Karpas-422 (cell line): ENCODE measurements around the gene PSMG4. TPM values are rescaled to one million over a fixed set of nuclear protein-coding genes. Genes with fewer than 3 reads are reported as not detected.
A peak's percentile ranks its signal among the peaks of the same experiment; 100 is the strongest.

Experiments
- DNase-seq: peaks from one replicate; pipeline ENCODE4 v3.0.0-alpha.2; 2015
- H2AFZ ChIP-seq: fragments of 200-600 bp; sonication (generic); 2 replicates; pipeline ENCODE4 v1.6.1; 2014; ENCODE audit warnings: antibody characterized with exemption, low read length, mixed read lengths
- H3K27ac ChIP-seq: fragments of 200-600 bp; sonication (generic); 2 replicates; pipeline ENCODE4 v1.5.1; 2014; ENCODE audit warnings: mild to moderate bottlenecking, low read length, moderate library complexity
- H3K27me3 ChIP-seq: fragments of 200-600 bp; sonication (generic); 2 replicates; pipeline ENCODE4 v1.6.1; 2014; ENCODE audit warnings: low read length, mixed read lengths
- H3K36me3 ChIP-seq: fragments of 200-600 bp; sonication (generic); 2 replicates; pipeline ENCODE4 v1.6.1; 2014; ENCODE audit warnings: low read length, mixed read lengths; ENCODE audit not compliant: insufficient read depth
- H3K4me1 ChIP-seq: fragments of 200-600 bp; sonication (generic); 2 replicates; pipeline ENCODE4 v1.6.1; 2014; ENCODE audit warnings: mild to moderate bottlenecking, low read length, mixed read lengths
- H3K4me2 ChIP-seq: fragments of 200-600 bp; sonication (generic); 2 replicates; pipeline ENCODE4 v1.6.1; 2014; ENCODE audit warnings: low read length, low read depth, mild to moderate bottlenecking; ENCODE audit not compliant: poor library complexity, severe bottlenecking
- H3K4me3 ChIP-seq: fragments of 200-600 bp; sonication (generic); 2 replicates; pipeline ENCODE4 v1.5.1; 2014; ENCODE audit warnings: mild to moderate bottlenecking, antibody characterized with exemption, low read length, mixed read lengths
- H3K79me2 ChIP-seq: fragments of 200-600 bp; sonication (generic); 2 replicates; pipeline ENCODE4 v1.6.1; 2014; ENCODE audit warnings: mild to moderate bottlenecking, low read length, mixed read lengths
- H3K9ac ChIP-seq: fragments of 200-600 bp; sonication (generic); 2 replicates; pipeline ENCODE4 v1.6.0; 2014; ENCODE audit warnings: low read length
- H3K9me2 ChIP-seq: fragments of 200-600 bp; sonication (generic), shearing (Covaris generic); replicated peaks from 2 replicates; pipeline ENCODE4 v1.6.0; 2014; ENCODE audit warnings: mild to moderate bottlenecking, low read length, moderate library complexity; ENCODE audit not compliant: insufficient read depth
- H3K9me3 ChIP-seq: fragments of 300-700, 200-600 bp; sonication (generic); 2 replicates; pipeline ENCODE4 v1.6.1; 2014; ENCODE audit warnings: low read length, mixed read lengths
- H4K20me1 ChIP-seq: fragments of 200-600 bp; sonication (generic); 2 replicates; pipeline ENCODE4 v1.6.1; 2014; ENCODE audit warnings: mild to moderate bottlenecking, antibody characterized with exemption, low read length, low read depth; ENCODE audit not compliant: insufficient read depth
- total RNA-seq: library from RNA; depleted of rRNA; stranded (reverse); fragments of >200 nt; shearing (Covaris generic); gene quantifications from 2 replicates; pipeline ENCODE4 v1.2.3, GENCODE V29; 2014; ENCODE audit warnings: low replicate concordance

PSMG4 gene
- total RNA-seq, 1 experiment from 2014 or later = 42.3 TPM

DNA sequence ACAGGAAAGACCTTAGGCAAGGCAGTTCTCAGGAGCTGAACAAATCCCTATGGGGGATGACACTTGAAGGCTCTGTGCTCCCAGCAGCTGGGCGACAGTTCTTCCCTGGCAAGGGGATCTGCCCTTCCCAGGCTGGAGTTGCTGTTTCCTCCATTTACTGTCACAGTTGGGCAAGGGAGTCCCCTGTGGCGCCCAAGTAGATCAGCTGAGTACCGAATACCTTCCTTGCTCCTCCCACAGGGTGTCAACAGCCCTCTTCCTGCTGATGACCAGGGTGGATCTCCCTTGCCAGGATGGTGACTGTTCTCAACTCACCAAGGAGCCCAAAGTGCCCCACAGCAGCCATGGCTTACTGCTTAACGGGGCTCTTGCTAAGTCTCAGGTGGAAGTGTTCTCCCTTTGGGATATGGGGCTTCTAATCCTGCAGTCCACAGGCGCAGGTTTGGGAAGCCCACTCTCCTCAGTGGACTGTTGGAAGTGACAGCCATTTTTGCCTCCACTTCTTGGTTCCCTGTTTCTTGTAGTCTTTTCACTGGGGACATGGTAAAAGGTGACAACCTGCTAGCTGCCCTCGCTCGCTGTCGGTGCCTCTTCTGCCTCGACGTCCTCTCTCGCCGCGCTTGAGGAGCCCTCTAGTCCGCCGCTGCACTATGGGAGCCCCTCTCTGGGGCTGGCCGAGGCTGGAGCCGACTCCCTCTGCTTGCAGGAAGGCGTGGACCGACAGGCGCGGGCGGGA lies 5.7 kb upstream of the PSMG4 start:
- Histone ChIP-seq H3K4me1 (no peaks in the 10 kb centered on the region), H3K79me2 (no peaks in the 10 kb centered on the region), H3K4me3 (no peak overlapping the region), H3K27ac (no peak overlapping the region), H2AFZ (no peak overlapping the region), H4K20me1 (no peaks in the 10 kb centered on the region), H3K9ac (no peak overlapping the region), H3K27me3 (no peaks in the 10 kb centered on the region), H3K9me3 (no peaks in the 10 kb centered on the region), H3K4me2 (no peak overlapping the region), H3K36me3 (no peaks in the 10 kb centered on the region), H3K9me2 (no peaks in the 10 kb centered on the region)
- no peak for DNase-seq

DNA sequence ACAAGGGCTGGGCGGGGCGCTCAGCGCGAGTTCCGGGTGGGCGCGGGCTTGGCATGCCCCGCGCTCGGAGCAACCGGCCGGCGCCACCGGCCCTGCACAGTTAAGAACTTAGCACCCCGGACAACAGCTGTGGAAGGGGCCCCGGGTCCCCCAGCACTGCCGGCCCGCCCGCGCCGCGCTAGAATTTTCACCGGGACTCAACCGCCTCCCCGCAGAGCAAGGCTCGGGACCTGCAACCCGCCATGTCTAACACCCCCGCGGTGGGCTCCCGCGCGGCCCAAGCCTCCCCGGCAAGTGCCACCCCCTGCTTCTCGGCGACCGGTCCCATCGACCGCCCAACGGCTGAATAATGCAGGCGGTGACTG lies 5.2 kb upstream of the PSMG4 start:
- H3K9me3 ChIP-seq = no peaks in the 10 kb centered on the region
- no peaks in the 10 kb centered on the region for H3K4me1 ChIP-seq
- H3K36me3 ChIP-seq = no peaks in the 10 kb centered on the region
- no peak overlapping the region for H3K4me2 ChIP-seq
- H3K9ac ChIP-seq = no peak overlapping the region
- H3K27ac ChIP-seq = no peak overlapping the region
- H3K79me2 ChIP-seq = no peaks in the 10 kb centered on the region
- DNase-seq = no peak
- no peaks in the 10 kb centered on the region for H3K27me3 ChIP-seq
- no peaks in the 10 kb centered on the region for H4K20me1 ChIP-seq
- H3K4me3 ChIP-seq = no peak overlapping the region
- no peaks in the 10 kb centered on the region for H3K9me2 ChIP-seq
- no peak overlapping the region for H2AFZ ChIP-seq

GRCh38 chr6:3258201-3258600 lies 546 bp upstream of the PSMG4 start:
- Histone ChIP-seq H2AFZ (no peak overlapping the region), H3K27ac (no peak overlapping the region), H4K20me1 (peaks cover 23% of the 10 kb centered on the region), H3K36me3 (no peaks in the 10 kb centered on the region), H3K27me3 (no peaks in the 10 kb centered on the region), H3K9me2 (no peaks in the 10 kb centered on the region), H3K4me2 (no peak overlapping the region), H3K9me3 (no peaks in the 10 kb centered on the region), H3K4me1 (peaks cover 17% of the 10 kb centered on the region), H3K4me3 (no peak overlapping the region; the same call in 1 of the 2 replicates), H3K79me2 (peaks cover 43% of the 10 kb centered on the region), H3K9ac (no peak overlapping the region)
- no peak for DNase-seq

DNA sequence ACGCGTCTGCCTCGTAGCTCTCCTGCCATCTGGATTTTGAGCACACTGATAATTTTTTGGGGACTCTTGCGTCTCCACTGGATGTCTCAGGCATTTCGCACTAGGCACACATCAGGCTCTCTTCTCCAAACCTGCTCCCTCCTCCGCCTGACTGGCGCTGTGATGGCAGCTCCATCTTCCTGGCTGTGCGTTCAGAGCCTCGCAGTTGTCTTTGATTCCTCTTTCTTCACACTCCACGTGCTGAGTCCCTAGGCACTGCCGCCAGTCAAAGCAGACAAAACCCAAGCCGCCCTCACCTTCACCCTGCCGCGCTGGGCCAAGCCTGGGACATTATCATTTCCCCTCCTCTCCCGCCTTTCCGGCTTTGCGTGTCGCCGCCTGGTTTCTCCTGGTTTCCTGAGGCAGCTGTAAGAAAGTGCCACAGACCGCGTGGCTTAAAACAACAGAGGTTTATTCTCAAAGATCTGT lies 778 bp downstream of the PSMG4 start:
- Histone ChIP-seq H3K36me3 (0 out of 2 replicates have a peak, but pooled peaks cover 4% of the 10 kb centered on the region), H2AFZ (no peak overlapping the region), H3K4me2 (peak overlapping the region; percentile 78), H3K9me2 (no peaks in the 10 kb centered on the region), H3K9ac (peak overlapping the region; percentile 81), H3K27me3 (no peaks in the 10 kb centered on the region), H3K4me1 (peaks cover 17% of the 10 kb centered on the region), H3K27ac (peak overlapping the region; percentile 39; the same call in 1 of the 2 replicates), H3K79me2 (peaks cover 55% of the 10 kb centered on the region), H3K4me3 (peak overlapping the region; percentile 73), H4K20me1 (peaks cover 31% of the 10 kb centered on the region), H3K9me3 (no peaks in the 10 kb centered on the region)
- peak; percentile 87 for DNase-seq

- Histone ChIP-seq H4K20me1 (peaks cover 31% of the 10 kb centered on the region), H3K27ac (no peak overlapping the region), H3K79me2 (peaks cover 58% of the 10 kb centered on the region), H3K9me2 (no peaks in the 10 kb centered on the region), H3K36me3 (0 out of 2 replicates have a peak, but pooled peaks cover 4% of the 10 kb centered on the region), H3K9me3 (no peaks in the 10 kb centered on the region), H3K4me2 (peak overlapping the region; percentile 78), H3K27me3 (no peaks in the 10 kb centered on the region), H3K9ac (peak overlapping the region; percentile 33; the same call in 1 of the 2 replicates), H3K4me3 (peak overlapping the region; percentile 73; the same call in 1 of the 2 replicates), H2AFZ (no peak overlapping the region), H3K4me1 (peaks cover 17% of the 10 kb centered on the region)
- DNase-seq = no peak
Observed at GRCh38 chr6:3260296-3260695, 1.5 kb downstream of the PSMG4 start.

DNA sequence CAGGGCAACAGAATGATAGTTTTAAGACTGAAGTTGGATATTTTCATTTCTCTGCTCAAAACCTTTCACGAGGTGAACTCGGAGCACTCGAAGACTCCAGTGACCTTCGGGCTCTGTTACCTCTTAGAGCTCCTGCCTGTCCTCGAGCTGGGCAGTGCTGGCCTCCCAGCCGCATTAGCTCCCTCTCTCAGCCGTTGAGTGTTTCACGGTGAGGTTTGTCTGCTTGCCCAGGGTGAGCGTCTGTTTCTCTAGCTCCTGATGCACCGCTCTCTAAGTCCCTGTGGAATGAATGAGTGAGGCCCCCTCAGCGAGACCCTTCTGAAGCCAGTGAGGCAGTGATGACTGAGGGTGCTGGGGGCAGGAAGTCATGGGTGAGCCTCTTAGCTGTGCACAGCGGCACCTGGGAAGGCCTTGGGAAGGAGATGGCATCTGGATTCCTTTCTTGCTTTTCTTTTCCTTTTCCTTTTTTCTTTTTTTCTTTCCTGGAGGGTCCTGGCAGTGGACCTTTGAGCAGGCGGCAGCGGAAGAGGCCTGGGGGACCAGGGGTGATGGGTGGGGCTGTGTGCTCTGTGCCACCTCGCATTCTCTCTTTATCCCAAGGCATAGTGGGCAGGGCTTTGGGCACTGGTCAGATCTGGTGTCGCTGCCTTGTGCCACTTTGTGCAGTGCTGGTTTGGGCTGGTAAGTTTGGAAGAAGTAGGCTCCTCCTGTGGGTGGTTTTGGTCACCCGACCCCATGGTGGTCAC lies 2.2 kb downstream of the PSMG4 start:
- no peak for DNase-seq
- Histone ChIP-seq H3K4me3 (peak overlapping the region; percentile 73; the same call in 1 of the 2 replicates), H3K9me3 (no peaks in the 10 kb centered on the region), H3K9me2 (no peaks in the 10 kb centered on the region), H3K27ac (no peak overlapping the region), H4K20me1 (peaks cover 31% of the 10 kb centered on the region), H3K4me2 (peak overlapping the region; percentile 78), H3K4me1 (peaks cover 17% of the 10 kb centered on the region), H3K27me3 (no peaks in the 10 kb centered on the region), H3K36me3 (0 out of 2 replicates have a peak, but pooled peaks cover 4% of the 10 kb centered on the region), H3K9ac (peak overlapping the region; percentile 33; the same call in 1 of the 2 replicates), H3K79me2 (peaks cover 58% of the 10 kb centered on the region), H2AFZ (no peak overlapping the region)

GRCh38 chr6:3261518-3261820 lies 2.7 kb downstream of the PSMG4 start:
- DNase-seq = no peak
- Histone ChIP-seq H4K20me1 (peaks cover 31% of the 10 kb centered on the region), H3K9ac (no peak overlapping the region), H3K9me2 (no peaks in the 10 kb centered on the region), H3K79me2 (peaks cover 58% of the 10 kb centered on the region), H3K27ac (no peak overlapping the region), H3K9me3 (no peaks in the 10 kb centered on the region), H2AFZ (no peak overlapping the region), H3K4me2 (no peak overlapping the region), H3K4me3 (no peak overlapping the region), H3K4me1 (peaks cover 17% of the 10 kb centered on the region), H3K36me3 (0 out of 2 replicates have a peak, but pooled peaks cover 4% of the 10 kb centered on the region), H3K27me3 (no peaks in the 10 kb centered on the region)

DNA sequence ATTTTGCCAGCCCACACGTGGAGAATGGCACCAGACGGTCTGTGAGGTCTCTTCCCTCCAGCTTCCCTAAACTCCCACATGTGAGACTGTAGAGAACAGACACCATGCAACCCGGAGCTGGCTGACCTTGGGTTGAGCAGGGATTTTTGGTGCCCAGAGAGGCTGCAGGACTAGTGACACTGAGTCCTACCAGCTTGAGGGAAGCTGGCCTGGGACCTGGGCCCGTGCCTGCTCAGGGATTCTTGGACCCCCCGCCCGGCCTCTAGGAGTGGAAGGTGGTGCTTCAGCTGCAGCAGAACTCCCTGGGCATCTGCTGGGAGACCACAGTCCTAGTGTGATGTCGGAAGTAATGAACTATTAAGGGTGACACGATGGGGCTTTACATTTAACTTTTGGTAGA lies 3.2 kb downstream of the PSMG4 start:
- H3K27ac ChIP-seq = no peak overlapping the region
- peaks cover 17% of the 10 kb centered on the region for H3K4me1 ChIP-seq
- no peak overlapping the region for H3K4me2 ChIP-seq
- peaks cover 31% of the 10 kb centered on the region for H4K20me1 ChIP-seq
- H3K36me3 ChIP-seq = 0 out of 2 replicates have a peak, but pooled peaks cover 4% of the 10 kb centered on the region
- H3K4me3 ChIP-seq = no peak overlapping the region
- no peaks in the 10 kb centered on the region for H3K27me3 ChIP-seq
- peaks cover 58% of the 10 kb centered on the region for H3K79me2 ChIP-seq
- no peaks in the 10 kb centered on the region for H3K9me3 ChIP-seq
- no peak overlapping the region for H2AFZ ChIP-seq
- H3K9ac ChIP-seq = no peak overlapping the region
- DNase-seq = no peak
- H3K9me2 ChIP-seq = no peaks in the 10 kb centered on the region
